Measurements from ENCODE around the gene ST6GALNAC4.
A peak's percentile ranks its signal among the peaks of the same experiment; 100 is the strongest.

ST6GALNAC4 gene

GRCh38 chr9:127904561-127905003 lies 12.3 kb downstream of the ST6GALNAC4 start:
- Histone ChIP-seq H3K27ac (ENCODE audit: low read depth, low read length) (peak overlapping the region; percentile 67), H3K9me3 (ENCODE audit: control insufficient read depth in 5 of 5, low read length in 5 of 5) (no peaks in the 10 kb centered on the region), H3K4me3 (ENCODE audit: low read depth in 1 of 5, low read length in 5 of 5) (peak overlapping the region in 3 of 5 donors; percentile 28 to 30 (median 29)), H3K4me1 (ENCODE audit: control insufficient read depth in 5 of 5, insufficient read depth in 5 of 5, low read length in 5 of 5) (peaks cover 12 to 51% (median 49%) of the 10 kb centered on the region in 5 donors), H3K9ac (ENCODE audit: low read length in 5 of 5) (peak overlapping the region in 3 of 5 donors; percentile 33 to 70 (median 46)), H3K27me3 (ENCODE audit: control insufficient read depth in 5 of 5, insufficient read depth in 4 of 5, low read length in 5 of 5) (no peaks in the 10 kb centered on the region), H3K36me3 (ENCODE audit: control insufficient read depth in 5 of 5, insufficient read depth in 5 of 5, low read length in 5 of 5) (peaks cover 0 to 10% (median 7%) of the 10 kb centered on the region in 5 donors)

GRCh38 chr9:127903557-127904475 lies 13.0 kb downstream of the ST6GALNAC4 start:
- Histone ChIP-seq H3K27me3 (ENCODE audit: control insufficient read depth in 5 of 5, insufficient read depth in 4 of 5, low read length in 5 of 5) (no peaks in the 10 kb centered on the region), H3K4me1 (ENCODE audit: control insufficient read depth in 5 of 5, insufficient read depth in 5 of 5, low read length in 5 of 5) (peaks cover 12 to 55% (median 49%) of the 10 kb centered on the region in 5 donors), H3K27ac (ENCODE audit: low read depth, low read length) (peak overlapping the region; percentile 67), H3K4me3 (ENCODE audit: low read depth in 1 of 5, low read length in 5 of 5) (peak overlapping the region in 3 of 5 donors; percentile 6 to 30 (median 28)), H3K9ac (ENCODE audit: low read length in 5 of 5) (peak overlapping the region in 3 of 5 donors; percentile 26 to 70 (median 64)), H3K36me3 (ENCODE audit: control insufficient read depth in 5 of 5, insufficient read depth in 5 of 5, low read length in 5 of 5) (peaks cover 0 to 10% (median 6%) of the 10 kb centered on the region in 5 donors), H3K9me3 (ENCODE audit: control insufficient read depth in 5 of 5, low read length in 5 of 5) (no peaks in the 10 kb centered on the region)

- Histone ChIP-seq H3K9me3 (ENCODE audit: control insufficient read depth in 5 of 5, low read length in 5 of 5) (peaks cover 0 to 3% (median 0%) of the 10 kb centered on the region in 5 donors), H3K4me1 (ENCODE audit: control insufficient read depth in 5 of 5, insufficient read depth in 5 of 5, low read length in 5 of 5) (peaks cover 25 to 54% (median 51%) of the 10 kb centered on the region in 5 donors), H3K27ac (ENCODE audit: low read depth, low read length) (peak within 1 kb of the TSS; percentile 99), H3K27me3 (ENCODE audit: control insufficient read depth in 5 of 5, insufficient read depth in 4 of 5, low read length in 5 of 5) (no peaks in the 10 kb centered on the region), H3K9ac (ENCODE audit: low read length in 5 of 5) (peak within 1 kb of the TSS; percentile 81 to 97 (median 91)), H3K36me3 (ENCODE audit: control insufficient read depth in 5 of 5, insufficient read depth in 5 of 5, low read length in 5 of 5) (peaks cover 0 to 21% (median 20%) of the 10 kb centered on the region in 5 donors), H3K4me3 (ENCODE audit: low read depth in 1 of 5, low read length in 5 of 5) (peak within 1 kb of the TSS; percentile 78 to 90 (median 88))
Observed at GRCh38 chr9:127899128-127899943, 17.5 kb downstream of the ST6GALNAC4 start, which contains the start of gene ST6GALNAC6. ST6GALNAC6 (minus strand) TSS chr9:127899603; CDS start chr9:127897981, 1,622 bp downstream.

DNA sequence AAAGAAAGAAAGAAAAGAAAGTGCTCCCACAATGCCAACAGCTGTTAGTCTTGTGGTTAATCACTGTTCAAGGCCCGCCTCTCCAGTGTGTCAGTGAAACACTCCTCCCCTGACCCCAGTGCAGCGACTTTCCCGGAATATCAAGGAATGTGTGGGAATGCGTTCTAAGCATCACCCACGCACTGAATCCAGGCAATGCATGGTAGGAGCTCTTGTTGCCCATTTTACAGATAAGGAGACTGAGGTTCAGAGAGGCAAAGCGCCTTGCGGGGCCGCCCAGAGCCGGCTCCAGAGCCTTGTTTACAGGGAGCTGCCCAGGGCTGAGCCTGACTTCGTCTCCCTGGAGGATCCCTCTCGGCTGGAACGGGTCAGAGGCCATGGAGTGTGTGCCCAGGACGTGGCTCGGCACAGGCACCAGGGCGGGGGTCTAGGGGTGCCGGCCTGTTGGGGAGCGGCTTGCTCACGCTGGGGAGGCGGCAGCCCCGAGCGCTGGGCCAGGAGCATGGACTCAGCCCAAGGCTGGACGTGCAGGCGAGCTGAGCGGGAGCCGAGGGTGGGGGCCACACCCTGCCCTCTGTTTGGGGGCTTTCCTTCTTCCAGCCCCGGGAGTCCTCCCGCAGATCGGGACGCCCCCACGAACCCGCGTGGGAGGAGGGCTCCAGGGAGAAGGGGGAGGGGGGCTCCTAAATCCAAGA lies 18.3 kb downstream of the ST6GALNAC4 start:
- peak overlapping the region; percentile 99 for H3K27ac ChIP-seq (ENCODE audit: low read depth, low read length)
- H3K9ac ChIP-seq (ENCODE audit: low read length in 5 of 5) = peak overlapping the region; percentile 81 to 97 (median 91)
- H3K36me3 ChIP-seq (ENCODE audit: control insufficient read depth in 5 of 5, insufficient read depth in 5 of 5, low read length in 5 of 5) = peaks cover 2 to 29% (median 28%) of the 10 kb centered on the region in 5 donors
- peaks cover 0 to 4% (median under 1%) of the 10 kb centered on the region in 5 donors for H3K9me3 ChIP-seq (ENCODE audit: control insufficient read depth in 5 of 5, low read length in 5 of 5)
- peaks cover 20 to 47% (median 43%) of the 10 kb centered on the region in 5 donors for H3K4me1 ChIP-seq (ENCODE audit: control insufficient read depth in 5 of 5, insufficient read depth in 5 of 5, low read length in 5 of 5)
- peak overlapping the region; percentile 77 to 90 (median 83) for H3K4me3 ChIP-seq (ENCODE audit: low read depth in 1 of 5, low read length in 5 of 5)
- no peaks in the 10 kb centered on the region for H3K27me3 ChIP-seq (ENCODE audit: control insufficient read depth in 5 of 5, insufficient read depth in 4 of 5, low read length in 5 of 5)

DNA sequence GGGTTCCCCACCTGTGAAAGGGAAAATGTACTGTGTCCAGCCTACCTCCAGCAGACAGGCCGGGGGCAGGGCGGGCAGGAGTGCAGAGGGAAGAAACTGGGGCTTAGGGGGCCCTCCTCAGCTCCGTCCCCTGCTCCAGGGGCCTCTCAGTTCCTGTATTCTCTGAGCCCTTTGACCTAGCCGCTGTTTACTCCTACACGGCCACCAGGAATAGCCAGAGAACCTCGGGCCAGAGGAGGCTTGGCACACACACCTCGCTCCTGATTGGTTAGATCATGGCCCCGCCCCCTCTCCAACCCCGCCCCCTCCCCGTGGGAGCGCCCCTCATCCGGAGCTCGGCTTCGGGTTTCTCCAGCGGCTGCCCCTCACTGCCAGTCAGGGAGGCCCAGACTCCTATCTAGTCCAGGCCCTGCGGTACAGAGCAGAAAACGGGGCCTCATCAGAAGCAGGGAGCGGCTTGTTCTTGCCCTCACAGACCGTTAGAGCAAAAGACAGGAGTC lies 19.6 kb downstream of the ST6GALNAC4 start:
- H3K36me3 ChIP-seq (ENCODE audit: control insufficient read depth in 5 of 5, insufficient read depth in 5 of 5, low read length in 5 of 5) = peaks cover 5 to 42% (median 41%) of the 10 kb centered on the region in 5 donors
- peak overlapping the region; percentile 63 to 97 (median 91) for H3K9ac ChIP-seq (ENCODE audit: low read length in 5 of 5)
- H3K4me3 ChIP-seq (ENCODE audit: low read depth in 1 of 5, low read length in 5 of 5) = peak overlapping the region; percentile 48 to 90 (median 57)
- H3K4me1 ChIP-seq (ENCODE audit: control insufficient read depth in 5 of 5, insufficient read depth in 5 of 5, low read length in 5 of 5) = peaks cover 16 to 41% (median 38%) of the 10 kb centered on the region in 5 donors
- H3K9me3 ChIP-seq (ENCODE audit: control insufficient read depth in 5 of 5, low read length in 5 of 5) = peaks cover 0 to 12% (median 10%) of the 10 kb centered on the region in 5 donors
- H3K27ac ChIP-seq (ENCODE audit: low read depth, low read length) = peak overlapping the region; percentile 99
- no peaks in the 10 kb centered on the region for H3K27me3 ChIP-seq (ENCODE audit: control insufficient read depth in 5 of 5, insufficient read depth in 4 of 5, low read length in 5 of 5)

DNA sequence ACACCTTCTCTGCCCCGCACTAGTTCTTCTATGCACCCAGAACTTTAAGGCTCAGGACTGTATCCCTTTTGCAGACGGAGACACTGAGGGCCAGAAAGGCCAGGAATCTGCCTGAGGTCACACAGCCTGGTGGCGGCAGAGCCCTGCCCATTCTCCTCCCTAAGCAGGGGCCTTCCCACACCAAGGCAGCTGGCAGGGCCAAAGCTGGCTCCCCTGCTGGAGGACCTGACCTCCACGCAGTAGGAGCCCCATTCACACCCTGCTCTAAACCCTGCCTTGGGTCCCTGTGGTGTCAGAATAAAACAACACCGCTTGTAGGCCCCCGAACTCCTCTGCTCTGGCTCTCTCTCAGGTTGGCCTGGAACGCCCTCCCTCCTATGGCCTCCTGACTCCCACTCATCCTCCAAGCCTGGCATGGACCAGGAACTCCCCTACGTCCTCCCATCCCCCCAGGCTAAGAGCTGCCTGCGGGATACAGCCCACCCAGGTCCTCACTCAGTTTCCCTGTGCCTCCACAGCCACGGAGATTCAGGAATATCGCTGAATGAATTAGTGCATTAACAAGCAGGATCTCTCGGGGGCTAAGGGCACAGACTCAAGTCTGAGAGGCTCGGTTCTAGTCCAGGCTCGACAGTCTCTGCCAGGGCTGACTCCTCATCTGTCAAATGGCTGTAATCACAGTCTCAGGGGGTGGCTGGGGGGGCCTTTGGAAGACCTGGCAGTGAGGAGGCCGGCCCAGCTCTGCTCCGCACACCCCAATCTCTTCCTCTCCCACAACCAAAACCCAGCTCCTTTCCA lies 20.2 kb downstream of the ST6GALNAC4 start:
- H3K27me3 ChIP-seq (ENCODE audit: control insufficient read depth in 5 of 5, insufficient read depth in 4 of 5, low read length in 5 of 5) = no peaks in the 10 kb centered on the region
- peak overlapping the region; percentile 99 for H3K27ac ChIP-seq (ENCODE audit: low read depth, low read length)
- peak overlapping the region; percentile 46 to 72 (median 57) for H3K4me3 ChIP-seq (ENCODE audit: low read depth in 1 of 5, low read length in 5 of 5)
- H3K9me3 ChIP-seq (ENCODE audit: control insufficient read depth in 5 of 5, low read length in 5 of 5) = peaks cover 0 to 12% (median 10%) of the 10 kb centered on the region in 5 donors
- H3K4me1 ChIP-seq (ENCODE audit: control insufficient read depth in 5 of 5, insufficient read depth in 5 of 5, low read length in 5 of 5) = peaks cover 16 to 41% (median 38%) of the 10 kb centered on the region in 5 donors
- peak overlapping the region in 4 of 5 donors; percentile 41 to 72 (median 60) for H3K9ac ChIP-seq (ENCODE audit: low read length in 5 of 5)
- H3K36me3 ChIP-seq (ENCODE audit: control insufficient read depth in 5 of 5, insufficient read depth in 5 of 5, low read length in 5 of 5) = peaks cover 7 to 45% (median 44%) of the 10 kb centered on the region in 5 donors

DNA sequence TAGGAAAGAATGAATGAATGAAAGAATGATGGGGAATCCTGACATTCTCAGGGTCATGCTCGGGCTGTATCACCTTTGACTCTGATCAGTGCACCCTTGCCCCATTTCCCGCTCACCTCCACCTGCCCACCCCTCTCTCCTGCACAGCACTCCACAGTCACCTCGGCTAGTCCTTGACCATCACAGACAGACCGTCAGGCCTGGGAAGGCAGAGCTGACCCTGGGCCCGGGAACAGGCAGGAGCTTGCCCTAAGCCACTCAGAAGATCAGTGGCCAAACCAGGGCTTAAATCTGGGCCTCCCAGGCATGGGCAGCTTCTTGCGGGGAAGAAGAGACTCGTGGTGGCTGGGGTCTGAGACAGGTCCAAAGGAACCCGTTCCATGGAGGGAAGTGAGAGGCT lies 21.0 kb downstream of the ST6GALNAC4 start:
- Histone ChIP-seq H3K27ac (ENCODE audit: low read depth, low read length) (peak overlapping the region; percentile 99), H3K27me3 (ENCODE audit: control insufficient read depth in 5 of 5, insufficient read depth in 4 of 5, low read length in 5 of 5) (no peaks in the 10 kb centered on the region), H3K4me3 (ENCODE audit: low read depth in 1 of 5, low read length in 5 of 5) (no peak overlapping the region), H3K9me3 (ENCODE audit: control insufficient read depth in 5 of 5, low read length in 5 of 5) (peaks cover 0 to 12% (median 10%) of the 10 kb centered on the region in 5 donors), H3K4me1 (ENCODE audit: control insufficient read depth in 5 of 5, insufficient read depth in 5 of 5, low read length in 5 of 5) (peaks cover 16 to 41% (median 38%) of the 10 kb centered on the region in 5 donors), H3K36me3 (ENCODE audit: control insufficient read depth in 5 of 5, insufficient read depth in 5 of 5, low read length in 5 of 5) (peaks cover 7 to 50% (median 48%) of the 10 kb centered on the region in 5 donors), H3K9ac (ENCODE audit: low read length in 5 of 5) (peak overlapping the region in 2 of 5 donors; percentile 41 to 72)

DNA sequence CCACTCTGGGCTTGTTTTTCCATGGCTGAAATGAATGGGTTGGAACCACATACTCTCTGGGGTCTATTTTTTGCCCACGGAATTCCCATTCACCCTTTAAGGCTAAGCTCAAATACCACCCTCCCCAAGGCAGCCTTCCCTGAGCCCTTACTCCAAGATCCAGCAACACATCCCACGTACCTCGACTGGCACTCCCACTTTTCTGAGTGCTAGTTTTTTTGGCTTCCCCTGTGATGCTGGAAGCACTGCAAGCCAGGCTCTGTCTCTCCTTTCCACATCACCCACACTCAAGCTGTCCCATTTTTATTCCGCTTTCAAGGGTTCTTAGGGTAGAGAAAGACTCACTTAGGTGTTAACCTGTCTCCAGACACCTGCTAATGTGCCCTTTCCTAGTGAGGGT lies 23.4 kb downstream of the ST6GALNAC4 start:
- H3K4me3 ChIP-seq (ENCODE audit: low read depth in 1 of 5, low read length in 5 of 5) = no peak overlapping the region
- peaks cover 11 to 27% (median 25%) of the 10 kb centered on the region in 5 donors for H3K4me1 ChIP-seq (ENCODE audit: control insufficient read depth in 5 of 5, insufficient read depth in 5 of 5, low read length in 5 of 5)
- H3K27me3 ChIP-seq (ENCODE audit: control insufficient read depth in 5 of 5, insufficient read depth in 4 of 5, low read length in 5 of 5) = no peaks in the 10 kb centered on the region
- no peak overlapping the region for H3K9ac ChIP-seq (ENCODE audit: low read length in 5 of 5)
- no peak overlapping the region for H3K27ac ChIP-seq (ENCODE audit: low read depth, low read length)
- peaks cover 0 to 12% (median 10%) of the 10 kb centered on the region in 5 donors for H3K9me3 ChIP-seq (ENCODE audit: control insufficient read depth in 5 of 5, low read length in 5 of 5)
- peaks cover 7 to 68% (median 60%) of the 10 kb centered on the region in 5 donors for H3K36me3 ChIP-seq (ENCODE audit: control insufficient read depth in 5 of 5, insufficient read depth in 5 of 5, low read length in 5 of 5)

Measured in subcutaneous abdominal adipose tissue (tissue), 5 donors.